HepG2 (cell line): ENCODE results near the gene NDC1. TPM values are rescaled to one million over a fixed set of nuclear protein-coding genes. Genes with fewer than 3 reads are reported as not detected.

Experiments used
- AKAP8 ChIP-seq: sonication (generic); formaldehyde crosslinking; IDR thresholded peaks from 2 replicates; pipeline ENCODE4 v1.5.1; 2020; ENCODE audit warnings: mild to moderate bottlenecking, missing genetic modification reagents
- BRF2 ChIP-seq: sonication (generic); formaldehyde crosslinking; IDR thresholded peaks from 2 replicates; pipeline ENCODE4 v1.8.1; 2022; ENCODE audit warnings: mild to moderate bottlenecking, missing genetic modification reagents
- FOXA3 ChIP-seq: IDR thresholded peaks from 2 replicates; pipeline ENCODE4 v1.6.1; 2016; ENCODE audit warnings: missing genetic modification reagents, missing compliant biosample characterization
- KMT2A ChIP-seq: sonication (generic); formaldehyde crosslinking; IDR thresholded peaks from 2 replicates; pipeline ENCODE4 v1.4.0; 2020; ENCODE audit warnings: missing genetic modification reagents
- MED1 ChIP-seq: sonication (generic); formaldehyde crosslinking; IDR thresholded peaks from 2 replicates; pipeline ENCODE4 v1.4.0; 2020; ENCODE audit warnings: missing genetic modification reagents
- MIER2 ChIP-seq: IDR thresholded peaks from 2 replicates; pipeline ENCODE4 v1.6.1; 2016; ENCODE audit warnings: missing biosample characterization, missing genetic modification reagents
- PAX8 ChIP-seq: sonication (generic); formaldehyde crosslinking; IDR thresholded peaks from 2 replicates; pipeline ENCODE4 v1.8.0; 2022; ENCODE audit warnings: mild to moderate bottlenecking, missing genetic modification reagents, borderline replicate concordance
- RFXANK ChIP-seq: IDR thresholded peaks from 2 replicates; pipeline ENCODE4 v1.6.1; 2016
- SNAPC2 ChIP-seq: sonication (generic); formaldehyde crosslinking; IDR thresholded peaks from 2 replicates; pipeline ENCODE4 v1.8.1; 2022; ENCODE audit warnings: mild to moderate bottlenecking, missing genetic modification reagents
- SOX5 ChIP-seq: IDR thresholded peaks from 2 replicates; pipeline ENCODE4 v1.6.1; 2016; ENCODE audit warnings: borderline replicate concordance
- SYNCRIP ChIP-seq: fragments of 200-400 bp; formaldehyde crosslinking; IDR thresholded peaks from 2 replicates; pipeline ENCODE4 v1.6.1; 2018; ENCODE audit warnings: mild to moderate bottlenecking, low read depth, low read length; ENCODE audit not compliant: insufficient read depth
- ZMYM4 ChIP-seq: sonication (generic); formaldehyde crosslinking; IDR thresholded peaks from 2 replicates; pipeline ENCODE4 v1.8.1; 2023; ENCODE audit warnings: mild to moderate bottlenecking, missing genetic modification reagents
- ZNF260 ChIP-seq: sonication (generic); formaldehyde crosslinking; IDR thresholded peaks from 2 replicates; pipeline ENCODE4 v1.4.0; 2020; ENCODE audit warnings: missing genetic modification reagents, low read depth, mild to moderate bottlenecking, borderline replicate concordance
- ZNF343 ChIP-seq: sonication (generic); formaldehyde crosslinking; IDR thresholded peaks from 2 replicates; pipeline ENCODE4 v1.4.0; 2020; ENCODE audit warnings: mild to moderate bottlenecking, missing genetic modification reagents
- ZNF563 ChIP-seq: sonication (generic); formaldehyde crosslinking; IDR thresholded peaks from 2 replicates; pipeline ENCODE4 v1.8.0; 2022; ENCODE audit warnings: mild to moderate bottlenecking, moderate library complexity, missing genetic modification reagents
- ZNF775 ChIP-seq: sonication (generic); formaldehyde crosslinking; IDR thresholded peaks from 2 replicates; pipeline ENCODE4 v1.4.0; 2020; ENCODE audit warnings: missing genetic modification reagents, mild to moderate bottlenecking, moderate library complexity, borderline replicate concordance
- ZSCAN9 ChIP-seq: IDR thresholded peaks from 2 replicates; pipeline ENCODE4 v1.6.1; 2016; ENCODE audit warnings: borderline replicate concordance
- polyA plus RNA-seq, 8 experiments: library from polyadenylated mRNA; depleted of rRNA in 3 of 8; stranded (reverse) in 7 of 8; unstranded in 1 of 8; fragments of >200 nt; fragmentation: Illumina TruSeq in 4 of 8; extraction: Trizol in 4 of 8; gene quantifications; 2 replicates each; pipeline versions ENCODE4 v1.2.1 to v1.2.3, GENCODE V29; 2011 to 2016; ENCODE audit warnings: low read depth in 4 of 8, missing spikeins in 1 of 8, mixed read lengths in 1 of 8; ENCODE audit not compliant: insufficient read depth in 1 of 8
- total RNA-seq, 5 experiments: library from RNA; depleted of rRNA; stranded (reverse); fragments of >200 nt; fragmentation: Illumina TruSeq; extraction: Trizol; gene quantifications; 2 replicates each; pipeline ENCODE4 v1.2.3, GENCODE V29; 2016; ENCODE audit warnings: low read depth in 1 of 5
- TF ChIP-seq, protein P1 (sequence below): fragments of 450-650 bp; IDR thresholded peaks from 2 replicates; pipeline ENCODE4 v1.6.1; 2016
- TF ChIP-seq, protein P2 (sequence below): IDR thresholded peaks from 2 replicates; pipeline ENCODE4 v1.6.1; 2018; ENCODE audit warnings: missing genetic modification reagents, mild to moderate bottlenecking, missing compliant biosample characterization
- TF ChIP-seq, protein P3 (sequence below): sonication (generic); formaldehyde crosslinking; IDR thresholded peaks from 2 replicates; pipeline ENCODE4 v1.4.0; 2020; ENCODE audit warnings: missing genetic modification reagents
- TF ChIP-seq, protein P4 (sequence below): sonication (generic); formaldehyde crosslinking; IDR thresholded peaks from 2 replicates; pipeline ENCODE4 v1.4.0; 2020; ENCODE audit warnings: mild to moderate bottlenecking, missing genetic modification reagents

The NDC1 gene
- total and polyA plus RNA-seq, 2 of the 13 experiments (the other 11 are each of a cell fraction or from before 2014, with no cell fraction given), result 38.1 to 50.9 TPM

DNA sequence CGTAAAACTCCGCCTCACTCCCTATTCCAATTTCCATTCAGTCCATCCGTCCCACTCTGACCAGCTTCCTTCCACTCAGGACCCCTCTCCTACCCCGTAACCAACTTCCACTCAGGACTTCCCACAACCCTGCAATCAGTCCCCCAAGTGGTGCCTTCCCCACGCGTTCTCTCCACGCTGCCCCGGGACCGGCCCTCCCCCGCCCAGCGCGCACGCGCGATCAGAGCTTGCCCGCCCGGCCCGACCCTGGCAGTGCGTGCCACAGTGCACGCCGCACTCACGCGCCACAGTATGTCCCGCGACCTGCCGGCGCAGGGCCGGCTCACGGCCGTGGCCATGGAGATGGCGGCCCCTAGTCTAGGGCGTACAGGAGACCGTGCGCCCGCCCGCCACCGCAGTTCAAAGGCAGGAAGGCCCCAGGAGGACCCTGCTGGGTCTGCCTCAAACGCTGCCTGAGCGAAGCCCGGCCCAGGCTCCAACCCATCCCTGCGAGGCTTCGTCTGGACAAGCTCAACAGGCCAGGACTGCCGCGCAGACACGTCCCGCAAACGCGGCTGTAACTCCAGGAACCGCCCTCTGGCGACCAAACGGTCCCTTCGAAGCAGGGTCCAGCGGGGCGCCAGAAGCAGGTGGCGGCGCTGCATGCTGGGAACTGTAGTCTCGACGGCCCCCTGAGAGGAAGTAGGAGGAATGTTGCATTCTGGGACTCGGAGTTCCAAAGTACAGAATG, at the start of gene NDC1 (continued):
- no peak for TF ChIP-seq ZNF775 (CRISPR knock-in tag)
- TF ChIP-seq ZNF563 (CRISPR knock-in tag), result peak; percentile 88; the same call in 1 of the 2 replicates
- TF ChIP-seq, protein P1, sequence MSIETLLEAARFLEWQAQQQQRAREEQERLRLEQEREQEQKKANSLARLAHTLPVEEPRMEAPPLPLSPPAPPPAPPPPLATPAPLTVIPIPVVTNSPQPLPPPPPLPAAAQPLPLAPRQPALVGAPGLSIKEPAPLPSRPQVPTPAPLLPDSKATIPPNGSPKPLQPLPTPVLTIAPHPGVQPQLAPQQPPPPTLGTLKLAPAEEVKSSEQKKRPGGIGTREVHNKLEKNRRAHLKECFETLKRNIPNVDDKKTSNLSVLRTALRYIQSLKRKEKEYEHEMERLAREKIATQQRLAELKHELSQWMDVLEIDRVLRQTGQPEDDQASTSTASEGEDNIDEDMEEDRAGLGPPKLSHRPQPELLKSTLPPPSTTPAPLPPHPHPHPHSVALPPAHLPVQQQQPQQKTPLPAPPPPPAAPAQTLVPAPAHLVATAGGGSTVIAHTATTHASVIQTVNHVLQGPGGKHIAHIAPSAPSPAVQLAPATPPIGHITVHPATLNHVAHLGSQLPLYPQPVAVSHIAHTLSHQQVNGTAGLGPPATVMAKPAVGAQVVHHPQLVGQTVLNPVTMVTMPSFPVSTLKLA, result peak; percentile 44
- 0 out of 2 replicates have a peak, but pooled peaks have one; percentile 53 for TF ChIP-seq MIER2
- no peak for TF ChIP-seq SYNCRIP
- no peak for TF ChIP-seq RFXANK (CRISPR knock-in tag)
- no peak for TF ChIP-seq ZNF260 (CRISPR knock-in tag)
- no peak for TF ChIP-seq AKAP8 (CRISPR knock-in tag)
- TF ChIP-seq, protein P2, sequence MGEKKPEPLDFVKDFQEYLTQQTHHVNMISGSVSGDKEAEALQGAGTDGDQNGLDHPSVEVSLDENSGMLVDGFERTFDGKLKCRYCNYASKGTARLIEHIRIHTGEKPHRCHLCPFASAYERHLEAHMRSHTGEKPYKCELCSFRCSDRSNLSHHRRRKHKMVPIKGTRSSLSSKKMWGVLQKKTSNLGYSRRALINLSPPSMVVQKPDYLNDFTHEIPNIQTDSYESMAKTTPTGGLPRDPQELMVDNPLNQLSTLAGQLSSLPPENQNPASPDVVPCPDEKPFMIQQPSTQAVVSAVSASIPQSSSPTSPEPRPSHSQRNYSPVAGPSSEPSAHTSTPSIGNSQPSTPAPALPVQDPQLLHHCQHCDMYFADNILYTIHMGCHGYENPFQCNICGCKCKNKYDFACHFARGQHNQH, result peak; percentile 82
- peak; percentile 80 for TF ChIP-seq ZMYM4 (CRISPR knock-in tag)
- TF ChIP-seq, protein P3, sequence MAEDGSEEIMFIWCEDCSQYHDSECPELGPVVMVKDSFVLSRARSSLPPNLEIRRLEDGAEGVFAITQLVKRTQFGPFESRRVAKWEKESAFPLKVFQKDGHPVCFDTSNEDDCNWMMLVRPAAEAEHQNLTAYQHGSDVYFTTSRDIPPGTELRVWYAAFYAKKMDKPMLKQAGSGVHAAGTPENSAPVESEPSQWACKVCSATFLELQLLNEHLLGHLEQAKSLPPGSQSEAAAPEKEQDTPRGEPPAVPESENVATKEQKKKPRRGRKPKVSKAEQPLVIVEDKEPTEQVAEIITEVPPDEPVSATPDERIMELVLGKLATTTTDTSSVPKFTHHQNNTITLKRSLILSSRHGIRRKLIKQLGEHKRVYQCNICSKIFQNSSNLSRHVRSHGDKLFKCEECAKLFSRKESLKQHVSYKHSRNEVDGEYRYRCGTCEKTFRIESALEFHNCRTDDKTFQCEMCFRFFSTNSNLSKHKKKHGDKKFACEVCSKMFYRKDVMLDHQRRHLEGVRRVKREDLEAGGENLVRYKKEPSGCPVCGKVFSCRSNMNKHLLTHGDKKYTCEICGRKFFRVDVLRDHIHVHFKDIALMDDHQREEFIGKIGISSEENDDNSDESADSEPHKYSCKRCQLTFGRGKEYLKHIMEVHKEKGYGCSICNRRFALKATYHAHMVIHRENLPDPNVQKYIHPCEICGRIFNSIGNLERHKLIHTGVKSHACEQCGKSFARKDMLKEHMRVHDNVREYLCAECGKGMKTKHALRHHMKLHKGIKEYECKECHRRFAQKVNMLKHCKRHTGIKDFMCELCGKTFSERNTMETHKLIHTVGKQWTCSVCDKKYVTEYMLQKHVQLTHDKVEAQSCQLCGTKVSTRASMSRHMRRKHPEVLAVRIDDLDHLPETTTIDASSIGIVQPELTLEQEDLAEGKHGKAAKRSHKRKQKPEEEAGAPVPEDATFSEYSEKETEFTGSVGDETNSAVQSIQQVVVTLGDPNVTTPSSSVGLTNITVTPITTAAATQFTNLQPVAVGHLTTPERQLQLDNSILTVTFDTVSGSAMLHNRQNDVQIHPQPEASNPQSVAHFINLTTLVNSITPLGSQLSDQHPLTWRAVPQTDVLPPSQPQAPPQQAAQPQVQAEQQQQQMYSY (CRISPR knock-in tag), result peak; percentile 70; the same call in 1 of the 2 replicates
- peak; percentile 91 for TF ChIP-seq BRF2 (CRISPR knock-in tag)
- peak; percentile 46; the same call in 1 of the 2 replicates for TF ChIP-seq FOXA3 (CRISPR knock-in tag)
- peak; percentile 70; the same call in 1 of the 2 replicates for TF ChIP-seq ZSCAN9
- TF ChIP-seq PAX8 (CRISPR knock-in tag), result peak; percentile 96
- TF ChIP-seq ZNF343 (CRISPR knock-in tag), result peak; percentile 97
- TF ChIP-seq SOX5 (CRISPR knock-in tag), result 0 out of 2 replicates have a peak, but pooled peaks have one; percentile 37
- TF ChIP-seq, protein P4, sequence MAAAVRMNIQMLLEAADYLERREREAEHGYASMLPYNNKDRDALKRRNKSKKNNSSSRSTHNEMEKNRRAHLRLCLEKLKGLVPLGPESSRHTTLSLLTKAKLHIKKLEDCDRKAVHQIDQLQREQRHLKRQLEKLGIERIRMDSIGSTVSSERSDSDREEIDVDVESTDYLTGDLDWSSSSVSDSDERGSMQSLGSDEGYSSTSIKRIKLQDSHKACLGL (CRISPR knock-in tag), result peak; percentile 86
- peak; percentile 67 for TF ChIP-seq KMT2A (CRISPR knock-in tag)
- peak; percentile 62 for TF ChIP-seq MED1 (CRISPR knock-in tag)
- TF ChIP-seq SNAPC2, result 0 out of 2 replicates have a peak, but pooled peaks have one; percentile 60
